A673 (cell line): ENCODE results near the gene TMEM107. TPM values are rescaled to one million over a fixed set of nuclear protein-coding genes. Genes with fewer than 3 reads are reported as not detected.

Experiments used
- BruUV-seq: library from RNA; stranded (reverse); fragments of 400-500 nt; replicated peaks from 2 replicates; lab custom pipeline; 2021; lab: Mats Ljungman, UMichigan
- CTCF ChIA-PET: fragments of 300-600 bp; sonication (Branson Sonifier 250); formaldehyde crosslinking; loops from one replicate; lab custom pipeline; 2022; ENCODE audit warnings: antibody characterized with exemption; lab: Charles Lee
- POLR2A ChIA-PET: fragments of 300-600 bp; sonication (Branson Sonifier 250); formaldehyde crosslinking; loops from one replicate; lab custom pipeline; 2022; ENCODE audit warnings: antibody characterized with exemption; ENCODE audit not compliant: low non-redundant PET; lab: Charles Lee
- DNase-seq: peaks from one replicate; pipeline ENCODE4 v3.0.0-alpha.2; 2015; ENCODE audit warnings: low spot score
- H3K27ac ChIP-seq: fragments of 200-600 bp; sonication (generic); 2 replicates; pipeline ENCODE4 v1.5.1; 2016; ENCODE audit warnings: mixed run types, low read depth, mild to moderate bottlenecking, mixed read lengths, antibody characterized with exemption, low read length; ENCODE audit not compliant: poor library complexity, severe bottlenecking
- H3K27me3 ChIP-seq: fragments of 200-600 bp; sonication (generic); replicated peaks from 2 replicates; pipeline ENCODE4 v1.6.1; 2017; ENCODE audit warnings: mixed run types, low read depth, mild to moderate bottlenecking, mixed read lengths, antibody characterized with exemption, low read length; ENCODE audit not compliant: insufficient read depth, poor library complexity
- H3K36me3 ChIP-seq: fragments of 200-600 bp; sonication (generic); 2 replicates; pipeline ENCODE4 v1.6.1; 2016; ENCODE audit warnings: mixed run types, mild to moderate bottlenecking, mixed read lengths, antibody characterized with exemption, low read length; ENCODE audit not compliant: insufficient read depth, poor library complexity, severe bottlenecking
- H3K4me1 ChIP-seq: fragments of 200-600 bp; sonication (generic); 2 replicates; pipeline ENCODE4 v1.6.1; 2017; ENCODE audit warnings: mixed run types, mild to moderate bottlenecking, mixed read lengths, antibody characterized with exemption, low read length; ENCODE audit not compliant: insufficient read depth, poor library complexity, severe bottlenecking
- H3K4me3 ChIP-seq: fragments of 200-600 bp; sonication (generic); 2 replicates; pipeline ENCODE4 v1.5.1; 2016; ENCODE audit warnings: low read depth, mixed run types, mild to moderate bottlenecking, mixed read lengths, low read length; ENCODE audit not compliant: poor library complexity, severe bottlenecking
- H3K9me3 ChIP-seq: fragments of 200-600 bp; sonication (generic); 2 replicates; pipeline ENCODE4 v1.6.1; 2016; ENCODE audit warnings: mixed run types, low read depth, mild to moderate bottlenecking, mixed read lengths, antibody characterized with exemption, low read length; ENCODE audit not compliant: poor library complexity, severe bottlenecking
- CTCF ChIP-seq: fragments of 300-800, 200-600 bp; sonication (generic); conservative IDR thresholded peaks from 2 replicates; pipeline ENCODE4 v1.5.1; 2017; ENCODE audit warnings: low read depth, mild to moderate bottlenecking, antibody characterized with exemption, low read length, moderate library complexity, mixed read lengths
- EZH2 ChIP-seq: fragments of 200-600 bp; sonication (generic); IDR thresholded peaks from 2 replicates; pipeline ENCODE4 v1.6.1; 2017; ENCODE audit warnings: borderline replicate concordance, low read depth, mild to moderate bottlenecking, mixed read lengths, antibody characterized with exemption, low read length; ENCODE audit not compliant: poor library complexity, severe bottlenecking
- intact Hi-C: fragments of 100-400 bp; cut with micrococcal nuclease; formaldehyde crosslinking; loops from one replicate; pipeline ENCODE4 v1.10.0; 2022; ENCODE audit not compliant: unreplicated experiment
- total RNA-seq: library from RNA; stranded (reverse); gene quantifications from 2 replicates; pipeline ENCODE4 v1.2.3, GENCODE V29; 2021

Gene TMEM107
- total RNA-seq, 1 experiment from 2014 or later = 19.4 TPM

GRCh38 chr17:8223356-8224126, 47.4 kb upstream of the TMEM107 start:
- TSS peak; percentile 88 for BruUV-seq
- TF ChIP-seq EZH2 = no peak
- peak; percentile 40 for TF ChIP-seq CTCF
- Histone ChIP-seq H3K27me3 (no peaks in the 10 kb centered on the region), H3K27ac (peak overlapping the region; percentile 95), H3K4me1 (peaks cover 13% of the 10 kb centered on the region), H3K4me3 (peak overlapping the region; percentile 85), H3K36me3 (peaks cover 16% of the 10 kb centered on the region), H3K9me3 (no peaks in the 10 kb centered on the region)
- intact Hi-C loops = loop anchor here (2.0 to 5.0 kb wide), 3 partner anchors 77 to 381 kb away; partner anchors contain the start of gene CHD3
- peak; percentile 71 for DNase-seq
- ChIA-PET CTCF (interaction anchor here (0.6 kb wide), 1 partner anchor 114 kb away, joined by 8 read pairs; no protein-coding TSS in a partner anchor), POLR2A (interaction anchor here (0.6 kb wide), 1 partner anchor 8 kb away, joined by 3 read pairs; no protein-coding TSS in a partner anchor)

DNA sequence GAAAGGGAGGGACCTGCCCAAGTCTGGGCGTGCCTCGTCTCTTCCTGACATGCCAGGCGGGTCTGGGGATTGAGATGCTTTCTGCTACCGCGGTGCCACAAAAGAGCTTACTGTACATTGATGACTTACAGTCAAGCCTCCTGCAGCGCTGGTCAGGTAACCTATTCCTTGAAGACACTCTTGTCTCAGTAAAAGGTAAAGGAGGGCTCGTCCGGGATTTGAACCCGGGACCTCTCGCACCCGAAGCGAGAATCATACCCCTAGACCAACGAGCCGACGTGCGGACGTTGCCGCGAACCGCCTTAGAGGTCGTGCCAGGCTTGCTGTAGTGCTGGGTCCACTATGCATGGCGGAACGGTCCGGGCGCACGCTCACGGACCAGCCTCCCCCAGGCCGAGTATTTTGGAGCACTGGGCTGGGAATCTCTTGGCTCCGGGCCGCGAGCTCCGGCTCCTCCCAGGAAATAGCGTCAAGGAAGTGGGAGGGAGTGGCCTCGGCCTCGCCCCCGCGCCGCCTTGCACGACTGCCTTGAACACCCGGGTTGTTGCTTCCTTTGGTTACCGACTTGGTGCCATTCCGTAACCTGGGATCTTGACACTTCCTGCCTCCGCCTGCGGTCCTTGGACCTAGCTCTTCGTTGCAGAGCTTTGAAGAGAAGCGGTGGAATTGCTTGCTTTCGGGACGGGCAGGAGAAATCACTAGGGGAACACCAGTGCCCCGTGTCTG, 46.6 kb upstream of the TMEM107 start:
- no peaks in the 10 kb centered on the region for H3K27me3 ChIP-seq
- H3K4me1 ChIP-seq = peaks cover 13% of the 10 kb centered on the region
- ChIA-PET CTCF (interaction anchor here (0.6 kb wide), 1 partner anchor 114 kb away, joined by 8 read pairs; no protein-coding TSS in a partner anchor), POLR2A (interaction anchor here (0.7 kb wide), 1 partner anchor 173 kb away, joined by 3 read pairs; no protein-coding TSS in a partner anchor)
- BruUV-seq = no TSS peak
- peak; percentile 96 for DNase-seq
- no peaks in the 10 kb centered on the region for H3K9me3 ChIP-seq
- intact Hi-C loops = loop anchor here (1.0 to 5.0 kb wide), 7 partner anchors 35 to 380 kb away; partner anchors contain the start of gene CHD3
- peaks cover 8% of the 10 kb centered on the region for H3K36me3 ChIP-seq
- TF ChIP-seq EZH2 = no peak
- TF ChIP-seq CTCF = no peak
- H3K27ac ChIP-seq = peak overlapping the region; percentile 95
- peak overlapping the region; percentile 85 for H3K4me3 ChIP-seq

GRCh38 chr17:8222380-8222629, 46.1 kb upstream of the TMEM107 start:
- no peak for TF ChIP-seq CTCF
- TF ChIP-seq EZH2 = no peak
- ChIA-PET POLR2A (interaction anchor here (1.8 kb wide), 1 partner anchor 49 kb away, joined by 6 read pairs; no protein-coding TSS in a partner anchor), CTCF (no interaction called here)
- Histone ChIP-seq H3K9me3 (no peaks in the 10 kb centered on the region), H3K4me1 (peaks cover 9% of the 10 kb centered on the region), H3K27ac (peak overlapping the region; percentile 95), H3K27me3 (no peaks in the 10 kb centered on the region), H3K36me3 (peaks cover 3% of the 10 kb centered on the region), H3K4me3 (peak overlapping the region; percentile 85)
- BruUV-seq = no TSS peak
- intact Hi-C loops = loop anchor here (1.0 to 5.0 kb wide), 7 partner anchors 35 to 380 kb away; partner anchors contain the start of gene CHD3
- DNase-seq = no peak
